GM10248 (cell line): Measurements from ENCODE around the gene GBF1.
A peak's percentile ranks its signal among the peaks of the same experiment; 100 is the strongest.

Experiments used
- CTCF ChIA-PET: fragments of 300-600 bp; sonication (Branson Sonifier 250); formaldehyde crosslinking; extraction: SDS; loops from one replicate; lab custom pipeline; 2021; ENCODE audit warnings: antibody characterized with exemption; lab: Yijun Ruan, JAX
- POLR2A ChIA-PET: fragments of 350-650 bp; sonication (Branson Sonifier 250); formaldehyde crosslinking; extraction: SDS; loops from one replicate; lab custom pipeline; 2020; ENCODE audit warnings: antibody characterized with exemption; lab: Yijun Ruan, JAX
- DNase-seq: peaks from one replicate; pipeline ENCODE4 v3.0.0; 2012; ENCODE audit errors: extremely low spot score
- TF ChIP-seq, protein P1 (sequence below): IDR thresholded peaks from 2 replicates; pipeline ENCODE4 v1.5.1; 2012; ENCODE audit warnings: mild to moderate bottlenecking, low read depth; ENCODE audit errors: extremely low read depth, missing control alignments, control extremely low read depth

The GBF1 gene

DNA sequence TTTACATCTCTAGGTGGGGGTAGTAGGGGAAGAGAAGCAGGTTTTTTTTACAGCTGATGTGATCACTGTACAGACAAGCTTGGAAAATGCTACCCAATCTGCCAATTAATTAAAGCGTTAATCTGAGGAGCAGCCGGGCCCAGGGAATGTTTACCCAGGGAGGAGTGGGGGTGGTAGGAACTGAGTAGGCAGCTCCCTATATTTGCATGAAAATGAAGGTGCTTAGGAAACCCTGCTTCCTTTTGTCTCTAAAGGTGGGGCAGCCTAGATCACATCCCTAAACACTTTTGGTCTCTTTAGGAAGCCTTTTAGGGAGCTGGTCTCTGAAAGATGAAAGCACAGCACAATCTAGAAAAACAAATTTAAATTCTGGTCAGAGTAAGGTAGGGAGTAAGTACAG, 97.1 kb downstream of the GBF1 start:
- no peak for DNase-seq
- ChIA-PET POLR2A (interaction anchor here (0.6 kb wide), 1 partner anchor 660 kb away, joined by 5 read pairs; no protein-coding TSS in a partner anchor), CTCF (interaction anchor here (1.0 to 5.8 kb wide), 5 partner anchors 10 to 112 kb away, joined by 3 to 45 read pairs (median 4); no protein-coding TSS in a partner anchor)
- TF ChIP-seq, protein P1, sequence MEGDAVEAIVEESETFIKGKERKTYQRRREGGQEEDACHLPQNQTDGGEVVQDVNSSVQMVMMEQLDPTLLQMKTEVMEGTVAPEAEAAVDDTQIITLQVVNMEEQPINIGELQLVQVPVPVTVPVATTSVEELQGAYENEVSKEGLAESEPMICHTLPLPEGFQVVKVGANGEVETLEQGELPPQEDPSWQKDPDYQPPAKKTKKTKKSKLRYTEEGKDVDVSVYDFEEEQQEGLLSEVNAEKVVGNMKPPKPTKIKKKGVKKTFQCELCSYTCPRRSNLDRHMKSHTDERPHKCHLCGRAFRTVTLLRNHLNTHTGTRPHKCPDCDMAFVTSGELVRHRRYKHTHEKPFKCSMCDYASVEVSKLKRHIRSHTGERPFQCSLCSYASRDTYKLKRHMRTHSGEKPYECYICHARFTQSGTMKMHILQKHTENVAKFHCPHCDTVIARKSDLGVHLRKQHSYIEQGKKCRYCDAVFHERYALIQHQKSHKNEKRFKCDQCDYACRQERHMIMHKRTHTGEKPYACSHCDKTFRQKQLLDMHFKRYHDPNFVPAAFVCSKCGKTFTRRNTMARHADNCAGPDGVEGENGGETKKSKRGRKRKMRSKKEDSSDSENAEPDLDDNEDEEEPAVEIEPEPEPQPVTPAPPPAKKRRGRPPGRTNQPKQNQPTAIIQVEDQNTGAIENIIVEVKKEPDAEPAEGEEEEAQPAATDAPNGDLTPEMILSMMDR: no peak

DNA sequence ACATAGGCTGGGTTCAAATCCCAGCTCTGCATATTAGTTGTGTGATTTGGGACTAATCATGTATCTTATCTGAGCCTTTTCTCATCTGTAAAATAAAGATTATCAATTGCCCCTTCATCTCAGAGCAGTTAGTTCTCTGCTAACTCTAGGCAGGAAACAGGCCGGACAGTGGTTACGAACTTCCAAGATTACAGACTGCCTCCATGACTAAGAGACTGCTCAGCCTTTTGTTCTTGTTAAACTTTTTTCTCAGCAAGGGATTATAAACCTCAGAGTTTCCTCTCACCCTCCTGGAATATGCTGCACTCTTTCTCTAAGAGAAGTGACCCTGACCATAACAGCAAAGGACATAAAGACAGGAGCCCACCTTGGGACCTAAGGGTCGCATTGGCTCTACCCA, 97.6 kb downstream of the GBF1 start:
- no peak for DNase-seq
- TF ChIP-seq, protein P1: no peak
- ChIA-PET CTCF (interaction anchor here (1.0 to 5.8 kb wide), 3 partner anchors 9 to 112 kb away, joined by 4 to 45 read pairs (median 20); no protein-coding TSS in a partner anchor), POLR2A (no interaction called here)

DNA sequence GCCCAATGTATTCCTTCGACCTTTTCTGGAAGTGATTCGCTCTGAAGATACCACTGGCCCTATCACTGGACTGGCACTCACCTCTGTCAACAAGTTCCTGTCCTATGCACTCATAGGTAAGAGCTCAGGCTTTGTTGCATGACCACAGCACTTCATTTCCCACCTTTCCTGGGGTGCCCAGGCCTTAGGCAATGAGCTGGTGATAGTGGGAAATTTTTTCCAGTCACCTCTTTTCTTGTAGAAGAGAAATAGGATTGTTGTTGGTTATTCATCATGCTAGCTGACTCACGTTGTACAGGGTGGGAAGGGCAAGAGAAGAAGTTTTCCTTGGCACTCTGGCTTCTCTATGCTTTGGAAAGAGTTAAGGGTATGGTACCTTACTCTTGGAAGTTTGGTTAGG, 98.7 kb downstream of the GBF1 start:
- TF ChIP-seq, protein P1: no peak
- no peak for DNase-seq
- ChIA-PET POLR2A (no interaction called here), CTCF (interaction anchor here (1.1 to 5.8 kb wide), 4 partner anchors 8 to 114 kb away, joined by 3 to 45 read pairs (median 12); no protein-coding TSS in a partner anchor)

DNA sequence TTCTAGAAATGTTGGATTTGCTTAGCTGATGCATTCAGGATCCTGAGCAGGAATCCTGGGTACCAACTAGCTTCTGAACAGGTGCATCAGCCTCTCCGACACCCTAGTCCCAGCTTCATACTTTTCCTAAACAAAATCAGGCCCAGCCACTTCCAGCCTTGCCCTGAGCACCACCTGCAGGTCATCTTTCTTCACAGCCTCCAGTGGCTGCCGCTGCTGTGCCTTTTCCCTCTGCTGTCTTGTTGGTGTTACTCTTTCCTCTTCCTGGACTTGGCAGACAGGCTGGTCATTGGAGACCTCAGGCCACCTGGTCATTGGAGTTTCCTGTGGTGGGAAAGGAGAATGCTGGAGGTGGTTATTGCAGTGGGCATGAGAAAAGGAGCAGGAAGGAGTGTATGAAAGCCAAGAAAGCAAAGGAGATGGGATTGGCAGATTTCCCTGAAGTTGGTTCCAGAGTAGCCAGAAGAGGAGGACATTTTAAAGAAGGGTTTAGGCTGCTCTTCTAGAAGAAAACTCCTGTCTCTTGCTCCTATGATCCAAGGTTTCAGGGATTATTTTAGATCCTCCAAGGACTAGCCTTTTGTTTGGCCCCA, 102.0 kb downstream of the GBF1 start:
- DNase-seq: peak; percentile 25
- POLR2A ChIA-PET: no interaction called here
- CTCF ChIA-PET: interaction anchor here (0.7 to 17.4 kb wide), 19 partner anchors 8 to 178 kb away, joined by 3 to 566 read pairs (median 4); partner anchors contain the start of genes ELOVL3, GBF1 and PITX3
- TF ChIP-seq, protein P1: peak; percentile 69

DNA sequence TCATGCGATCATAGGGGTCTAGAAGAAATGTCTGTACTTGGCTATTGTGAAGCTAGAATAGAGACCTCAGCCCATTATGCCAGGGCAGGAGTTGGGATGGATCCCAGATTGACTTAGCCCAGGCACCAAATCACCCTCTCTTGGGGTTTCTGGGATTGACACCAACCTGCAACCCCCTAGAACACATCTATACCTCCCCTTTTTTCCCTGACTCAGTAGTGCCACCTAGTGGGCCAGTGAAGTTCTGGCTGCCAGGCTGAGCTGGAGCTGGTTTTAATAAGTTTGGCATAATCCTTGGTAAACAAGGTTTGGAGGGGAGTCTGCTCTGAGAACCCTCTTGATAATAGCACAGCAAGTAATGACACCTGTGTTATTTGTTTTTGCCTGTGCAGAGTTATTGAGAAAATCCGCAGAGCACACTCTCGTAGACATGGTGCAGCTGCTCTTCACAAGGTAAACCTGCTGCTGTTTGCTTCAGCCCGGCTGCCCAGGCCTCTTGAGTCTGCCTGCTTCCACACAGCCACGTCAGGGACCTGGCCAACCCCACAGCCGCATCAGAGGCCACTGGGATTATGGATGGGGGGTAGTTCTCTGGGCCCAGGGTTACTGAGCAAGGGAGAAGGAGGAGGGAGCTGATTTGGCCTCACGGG, 106.9 kb downstream of the GBF1 start:
- DNase-seq: peak; percentile 72
- POLR2A ChIA-PET: interaction anchor here (0.6 kb wide), 1 partner anchor 121 kb away, joined by 3 read pairs; no protein-coding TSS in a partner anchor
- CTCF ChIA-PET: interaction anchor here (0.6 to 17.4 kb wide), 51 partner anchors 10 to 232 kb away, joined by 3 to 566 read pairs (median 6); partner anchors contain the start of genes C10orf95, ELOVL3, FBXL15 and GBF1
- TF ChIP-seq, protein P1: peak; percentile 89

DNA sequence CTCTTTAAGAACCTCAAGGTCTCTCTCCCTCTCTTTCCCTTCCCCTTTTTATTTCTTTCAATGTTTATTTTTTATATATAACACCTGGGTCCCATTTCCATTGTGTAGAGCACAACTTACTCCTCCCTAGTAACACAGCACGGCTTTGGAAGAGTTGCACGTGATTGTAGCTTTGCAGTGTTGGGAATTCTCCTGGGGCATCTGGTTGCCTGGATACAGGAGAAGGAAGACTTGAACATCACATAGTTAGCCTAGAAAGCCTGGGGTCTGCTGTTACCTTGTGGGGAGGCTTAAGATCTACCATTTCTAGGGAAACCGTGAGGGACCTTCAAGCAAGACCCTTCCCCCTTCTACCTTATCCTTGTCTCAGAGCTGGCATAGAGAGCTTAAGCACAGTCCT, 109.1 kb downstream of the GBF1 start:
- DNase-seq: no peak
- TF ChIP-seq, protein P1: no peak
- POLR2A ChIA-PET: interaction anchor here (0.6 kb wide), 1 partner anchor 128 kb away, joined by 3 read pairs; no protein-coding TSS in a partner anchor
- CTCF ChIA-PET: interaction anchor here (0.8 to 17.4 kb wide), 15 partner anchors 8 to 225 kb away, joined by 3 to 566 read pairs (median 7); partner anchors contain the start of genes ELOVL3 and PITX3
